ENCODE data around the gene PUDP. TPM values are rescaled to one million over a fixed set of nuclear protein-coding genes. Genes with fewer than 3 reads are reported as not detected.

Gene PUDP
- total RNA-seq, 6 experiments from 2014 or later: 8.8 to 18.4 (median 11.8) TPM

DNA sequence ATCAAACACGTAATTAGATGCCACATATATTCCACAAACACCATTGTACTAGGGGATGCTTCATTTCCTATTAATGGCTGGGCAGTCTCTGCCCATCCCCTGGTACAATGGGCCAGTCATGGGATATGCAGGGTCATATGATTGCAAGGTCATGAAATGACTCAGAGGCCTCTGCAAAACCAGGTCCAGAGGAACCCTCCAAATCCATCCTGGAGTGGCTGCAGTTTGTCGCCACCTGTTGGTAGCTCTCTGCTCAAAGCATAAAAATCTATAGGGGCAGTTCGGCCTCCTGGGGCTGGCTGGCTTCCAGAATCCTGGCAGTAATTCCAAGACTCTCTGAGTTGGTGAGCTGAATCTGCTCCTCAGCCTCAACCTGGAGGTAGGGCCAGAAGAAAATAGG, 22.9 kb upstream of the PUDP start:
- Histone ChIP-seq H3K4me3 (no peak overlapping the region), H3K9me3 (no peaks in the 10 kb centered on the region), H3K27ac (no peak overlapping the region), H3K27me3 (no peaks in the 10 kb centered on the region), H3K4me1 (no peaks in the 10 kb centered on the region), H3K36me3 (no peaks in the 10 kb centered on the region)
- no peak for TF ChIP-seq POLR2A (IDR thresholded peaks at IDR 0.05)
- TF ChIP-seq, protein P1, sequence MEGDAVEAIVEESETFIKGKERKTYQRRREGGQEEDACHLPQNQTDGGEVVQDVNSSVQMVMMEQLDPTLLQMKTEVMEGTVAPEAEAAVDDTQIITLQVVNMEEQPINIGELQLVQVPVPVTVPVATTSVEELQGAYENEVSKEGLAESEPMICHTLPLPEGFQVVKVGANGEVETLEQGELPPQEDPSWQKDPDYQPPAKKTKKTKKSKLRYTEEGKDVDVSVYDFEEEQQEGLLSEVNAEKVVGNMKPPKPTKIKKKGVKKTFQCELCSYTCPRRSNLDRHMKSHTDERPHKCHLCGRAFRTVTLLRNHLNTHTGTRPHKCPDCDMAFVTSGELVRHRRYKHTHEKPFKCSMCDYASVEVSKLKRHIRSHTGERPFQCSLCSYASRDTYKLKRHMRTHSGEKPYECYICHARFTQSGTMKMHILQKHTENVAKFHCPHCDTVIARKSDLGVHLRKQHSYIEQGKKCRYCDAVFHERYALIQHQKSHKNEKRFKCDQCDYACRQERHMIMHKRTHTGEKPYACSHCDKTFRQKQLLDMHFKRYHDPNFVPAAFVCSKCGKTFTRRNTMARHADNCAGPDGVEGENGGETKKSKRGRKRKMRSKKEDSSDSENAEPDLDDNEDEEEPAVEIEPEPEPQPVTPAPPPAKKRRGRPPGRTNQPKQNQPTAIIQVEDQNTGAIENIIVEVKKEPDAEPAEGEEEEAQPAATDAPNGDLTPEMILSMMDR (IDR thresholded peaks at IDR 0.05): peak; percentile 12 to 39 (median 25)
- intact Hi-C loops (cut with DNase I): no loop called here
- ATAC-seq (peak in 2 of 4 donors; percentile 23 to 38), DNase-seq (no peak)
- WGBS (ENCODE audit: insufficient coverage, low coverage, low lambda C conversion rate, missing lambda C conversion rate): 83% methylated on average over 1 of the region's 3 CpGs

GRCh38 chrX:7169627-7170026, 21.7 kb upstream of the PUDP start:
- ATAC-seq: no peak
- WGBS (ENCODE audit: insufficient coverage, low coverage, low lambda C conversion rate, missing lambda C conversion rate): 59% methylated on average over 3 of the region's 3 CpGs

GRCh38 chrX:7168371-7168770, 20.4 kb upstream of the PUDP start:
- DNase-seq: no peak
- H3K27me3 ChIP-seq: no peaks in the 10 kb centered on the region
- no peaks in the 10 kb centered on the region for H3K36me3 ChIP-seq
- TF ChIP-seq, protein P1 (IDR thresholded peaks at IDR 0.05): no peak
- TF ChIP-seq POLR2A (IDR thresholded peaks at IDR 0.05): no peak
- 80% methylated on average over 1 of the region's 1 CpG for WGBS (ENCODE audit: insufficient coverage, low coverage, low lambda C conversion rate, missing lambda C conversion rate)
- no peak overlapping the region for H3K27ac ChIP-seq
- no peak for ATAC-seq
- no peaks in the 10 kb centered on the region for H3K4me1 ChIP-seq
- no peak overlapping the region for H3K4me3 ChIP-seq
- intact Hi-C loops (cut with DNase I): no loop called here
- no peaks in the 10 kb centered on the region for H3K9me3 ChIP-seq

More at GRCh38 chrX:7169627-7170026, 21.7 kb upstream of the PUDP start:
- Histone ChIP-seq H3K36me3 (no peaks in the 10 kb centered on the region), H3K4me3 (no peak overlapping the region), H3K27ac (no peak overlapping the region), H3K27me3 (no peaks in the 10 kb centered on the region), H3K9me3 (no peaks in the 10 kb centered on the region), H3K4me1 (no peaks in the 10 kb centered on the region)
- intact Hi-C loops (cut with DNase I): no loop called here
- no peak for DNase-seq
- TF ChIP-seq, protein P1 (IDR thresholded peaks at IDR 0.05): no peak
- TF ChIP-seq POLR2A (IDR thresholded peaks at IDR 0.05): no peak

- no peaks in the 10 kb centered on the region for H3K9me3 ChIP-seq
- 62% methylated on average over 3 of the region's 3 CpGs for WGBS (ENCODE audit: insufficient coverage, low coverage, low lambda C conversion rate, missing lambda C conversion rate)
- H3K27ac ChIP-seq: no peak overlapping the region
- no peaks in the 10 kb centered on the region for H3K27me3 ChIP-seq
- no peaks in the 10 kb centered on the region for H3K36me3 ChIP-seq
- intact Hi-C loops (cut with DNase I): no loop called here
- DNase-seq: no peak
- TF ChIP-seq, protein P1 (IDR thresholded peaks at IDR 0.05): no peak
- no peak for TF ChIP-seq POLR2A (IDR thresholded peaks at IDR 0.05)
- no peak for ATAC-seq
- no peaks in the 10 kb centered on the region for H3K4me1 ChIP-seq
- H3K4me3 ChIP-seq: no peak overlapping the region
These were observed 16.2 kb upstream of the PUDP start for GRCh38 chrX:7164174-7164573.

- H3K4me1 ChIP-seq: no peaks in the 10 kb centered on the region
- H3K4me3 ChIP-seq: no peak overlapping the region
- no peaks in the 10 kb centered on the region for H3K36me3 ChIP-seq
- no peaks in the 10 kb centered on the region for H3K9me3 ChIP-seq
- peak in 2 of 4 donors; percentile 30 to 63 for ATAC-seq
- DNase-seq: no peak
- H3K27ac ChIP-seq: no peak overlapping the region
- TF ChIP-seq, protein P1 (IDR thresholded peaks at IDR 0.05): no peak
- TF ChIP-seq POLR2A (IDR thresholded peaks at IDR 0.05): no peak
- intact Hi-C loops (cut with DNase I): no loop called here
- WGBS (ENCODE audit: insufficient coverage, low coverage, low lambda C conversion rate, missing lambda C conversion rate): 29% methylated on average over 1 of the region's 1 CpG
- no peaks in the 10 kb centered on the region for H3K27me3 ChIP-seq
These were observed 15.3 kb upstream of the PUDP start for GRCh38 chrX:7163146-7163677.
